ENCODE measurements around the gene PARL. TPM values are rescaled to one million over a fixed set of nuclear protein-coding genes. Genes with fewer than 3 reads are reported as not detected.

The PARL gene
- total and polyA plus RNA-seq, 2 of the 13 experiments (the other 11 are each of a cell fraction or from before 2014, with no cell fraction given) = 46.3 to 58.6 TPM

GRCh38 chr3:183930086-183930485 is 45.4 kb upstream of the PARL start:
- no peak overlapping the region for H2AFZ ChIP-seq (ENCODE audit: low read length)
- WGBS (ENCODE audit: low lambda C conversion rate) = 87% methylated on average over 10 of the region's 10 CpGs
- H3K79me2 ChIP-seq (ENCODE audit: insufficient read depth, low read length) = no peaks in the 10 kb centered on the region
- no peaks in the 10 kb centered on the region for H3K9me3 ChIP-seq (ENCODE audit: low read length)
- H3K4me1 ChIP-seq (ENCODE audit: insufficient read depth, low read length) = peaks cover 14% of the 10 kb centered on the region
- H3K9ac ChIP-seq (ENCODE audit: insufficient read depth, low read depth, low read length) = no peak overlapping the region
- ATAC-seq (peak; percentile 62; the same call in 2 of the 3 replicates), DNase-seq (ENCODE audit: low spot score) (peak; percentile 45), FAIRE-seq (no peak)
- intact Hi-C loops (cut with micrococcal nuclease; ENCODE audit: unreplicated experiment) = no loop called here
- H3K36me3 ChIP-seq (replicated peaks in 1 of 2; ENCODE audit: control insufficient read depth in 1 of 2, insufficient read depth in 2 of 2, low read length in 2 of 2) = peaks cover 0 to 6% of the 10 kb centered on the region in 2 experiments; a peak in 3 of 5 replicates
- H3K4me2 ChIP-seq (ENCODE audit: low read depth, low read length) = no peak overlapping the region
- H3K27me3 ChIP-seq (ENCODE audit: control insufficient read depth in 1 of 2, insufficient read depth in 2 of 2, low read length in 2 of 2) = no peaks in the 10 kb centered on the region
- POLR2A ChIA-PET = no interaction called here
- H3K4me3 ChIP-seq (replicated peaks in 1 of 3; ENCODE audit: insufficient read depth in 1 of 3, low read depth in 2 of 3, low read length in 3 of 3) = no peak overlapping the region
- in situ Hi-C loops (cut with HindIII; ENCODE audit: extremely low pct_ligation_motif_present, low pct_unique_long_range_greater_than_20kb) = no loop called here
- H4K20me1 ChIP-seq (ENCODE audit: insufficient read depth, low read length) = no peaks in the 10 kb centered on the region
- H3K27ac ChIP-seq (ENCODE audit: extremely low read length, insufficient read depth, low read length) = no peak overlapping the region
- BruUV-seq (replicated peaks) = no TSS peak
- CTCF ChIA-PET (ENCODE audit: low intra/inter-chr PET ratio, low total read pairs) = no interaction called here
- TF ChIP-seq ZNF441 (CRISPR knock-in tag; IDR thresholded peaks at IDR 0.05; ENCODE audit: borderline replicate concordance) (no peak), PAXIP1 (CRISPR knock-in tag; conservative IDR thresholded peaks at IDR 0.05) (no peak; the same call in 1 of the 2 replicates), ZNF703 (CRISPR knock-in tag; IDR thresholded peaks at IDR 0.05; ENCODE audit: borderline replicate concordance) (no peak), ZNF761 (CRISPR knock-in tag; conservative IDR thresholded peaks at IDR 0.05) (no peak), DRAP1 (CRISPR knock-in tag; IDR thresholded peaks at IDR 0.05) (no peak), HHEX (CRISPR knock-in tag; IDR thresholded peaks at IDR 0.05) (no peak), ZBTB38 (CRISPR knock-in tag; IDR thresholded peaks at IDR 0.05) (peak; percentile 34; the same call in 1 of the 2 replicates), JDP2 (CRISPR knock-in tag; IDR thresholded peaks at IDR 0.05; ENCODE audit: borderline replicate concordance) (no peak), SCMH1 (CRISPR knock-in tag; IDR thresholded peaks at IDR 0.05; ENCODE audit: borderline replicate concordance) (no peak), CHD2 (IDR thresholded peaks at IDR 0.05; ENCODE audit: low read depth, low read length) (no peak)
- TF ChIP-seq, protein P1, sequence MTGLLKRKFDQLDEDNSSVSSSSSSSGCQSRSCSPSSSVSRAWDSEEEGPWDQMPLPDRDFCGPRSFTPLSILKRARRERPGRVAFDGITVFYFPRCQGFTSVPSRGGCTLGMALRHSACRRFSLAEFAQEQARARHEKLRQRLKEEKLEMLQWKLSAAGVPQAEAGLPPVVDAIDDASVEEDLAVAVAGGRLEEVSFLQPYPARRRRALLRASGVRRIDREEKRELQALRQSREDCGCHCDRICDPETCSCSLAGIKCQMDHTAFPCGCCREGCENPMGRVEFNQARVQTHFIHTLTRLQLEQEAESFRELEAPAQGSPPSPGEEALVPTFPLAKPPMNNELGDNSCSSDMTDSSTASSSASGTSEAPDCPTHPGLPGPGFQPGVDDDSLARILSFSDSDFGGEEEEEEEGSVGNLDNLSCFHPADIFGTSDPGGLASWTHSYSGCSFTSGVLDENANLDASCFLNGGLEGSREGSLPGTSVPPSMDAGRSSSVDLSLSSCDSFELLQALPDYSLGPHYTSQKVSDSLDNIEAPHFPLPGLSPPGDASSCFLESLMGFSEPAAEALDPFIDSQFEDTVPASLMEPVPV (CRISPR knock-in tag; IDR thresholded peaks at IDR 0.05) = no peak
- TF ChIP-seq, protein P2, sequence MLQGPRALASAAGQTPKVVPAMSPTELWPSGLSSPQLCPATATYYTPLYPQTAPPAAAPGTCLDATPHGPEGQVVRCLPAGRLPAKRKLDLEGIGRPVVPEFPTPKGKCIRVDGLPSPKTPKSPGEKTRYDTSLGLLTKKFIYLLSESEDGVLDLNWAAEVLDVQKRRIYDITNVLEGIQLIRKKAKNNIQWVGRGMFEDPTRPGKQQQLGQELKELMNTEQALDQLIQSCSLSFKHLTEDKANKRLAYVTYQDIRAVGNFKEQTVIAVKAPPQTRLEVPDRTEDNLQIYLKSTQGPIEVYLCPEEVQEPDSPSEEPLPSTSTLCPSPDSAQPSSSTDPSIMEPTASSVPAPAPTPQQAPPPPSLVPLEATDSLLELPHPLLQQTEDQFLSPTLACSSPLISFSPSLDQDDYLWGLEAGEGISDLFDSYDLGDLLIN (CRISPR knock-in tag; IDR thresholded peaks at IDR 0.05; ENCODE audit: borderline replicate concordance) = no peak
- TF ChIP-seq, protein P3, sequence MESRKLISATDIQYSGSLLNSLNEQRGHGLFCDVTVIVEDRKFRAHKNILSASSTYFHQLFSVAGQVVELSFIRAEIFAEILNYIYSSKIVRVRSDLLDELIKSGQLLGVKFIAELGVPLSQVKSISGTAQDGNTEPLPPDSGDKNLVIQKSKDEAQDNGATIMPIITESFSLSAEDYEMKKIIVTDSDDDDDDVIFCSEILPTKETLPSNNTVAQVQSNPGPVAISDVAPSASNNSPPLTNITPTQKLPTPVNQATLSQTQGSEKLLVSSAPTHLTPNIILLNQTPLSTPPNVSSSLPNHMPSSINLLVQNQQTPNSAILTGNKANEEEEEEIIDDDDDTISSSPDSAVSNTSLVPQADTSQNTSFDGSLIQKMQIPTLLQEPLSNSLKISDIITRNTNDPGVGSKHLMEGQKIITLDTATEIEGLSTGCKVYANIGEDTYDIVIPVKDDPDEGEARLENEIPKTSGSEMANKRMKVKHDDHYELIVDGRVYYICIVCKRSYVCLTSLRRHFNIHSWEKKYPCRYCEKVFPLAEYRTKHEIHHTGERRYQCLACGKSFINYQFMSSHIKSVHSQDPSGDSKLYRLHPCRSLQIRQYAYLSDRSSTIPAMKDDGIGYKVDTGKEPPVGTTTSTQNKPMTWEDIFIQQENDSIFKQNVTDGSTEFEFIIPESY (CRISPR knock-in tag; IDR thresholded peaks at IDR 0.05) = peak; percentile 85

Data from HepG2 (cell line).